Measurements from ENCODE around the gene RNF187.

- TF ChIP-seq, protein P1, sequence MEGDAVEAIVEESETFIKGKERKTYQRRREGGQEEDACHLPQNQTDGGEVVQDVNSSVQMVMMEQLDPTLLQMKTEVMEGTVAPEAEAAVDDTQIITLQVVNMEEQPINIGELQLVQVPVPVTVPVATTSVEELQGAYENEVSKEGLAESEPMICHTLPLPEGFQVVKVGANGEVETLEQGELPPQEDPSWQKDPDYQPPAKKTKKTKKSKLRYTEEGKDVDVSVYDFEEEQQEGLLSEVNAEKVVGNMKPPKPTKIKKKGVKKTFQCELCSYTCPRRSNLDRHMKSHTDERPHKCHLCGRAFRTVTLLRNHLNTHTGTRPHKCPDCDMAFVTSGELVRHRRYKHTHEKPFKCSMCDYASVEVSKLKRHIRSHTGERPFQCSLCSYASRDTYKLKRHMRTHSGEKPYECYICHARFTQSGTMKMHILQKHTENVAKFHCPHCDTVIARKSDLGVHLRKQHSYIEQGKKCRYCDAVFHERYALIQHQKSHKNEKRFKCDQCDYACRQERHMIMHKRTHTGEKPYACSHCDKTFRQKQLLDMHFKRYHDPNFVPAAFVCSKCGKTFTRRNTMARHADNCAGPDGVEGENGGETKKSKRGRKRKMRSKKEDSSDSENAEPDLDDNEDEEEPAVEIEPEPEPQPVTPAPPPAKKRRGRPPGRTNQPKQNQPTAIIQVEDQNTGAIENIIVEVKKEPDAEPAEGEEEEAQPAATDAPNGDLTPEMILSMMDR (IDR thresholded peaks at IDR 0.05; ENCODE audit: borderline replicate concordance, extremely low read depth, low read length, poor library complexity, severe bottlenecking) = no peak
- no peak for TF ChIP-seq EZH2 (IDR thresholded peaks at IDR 0.05; ENCODE audit: borderline replicate concordance, low read depth, low read length, severe bottlenecking)
Measured at GRCh38 chr1:228462560-228462959, 24.6 kb upstream of the RNF187 start.

Measured in DND-41 (cell line).